ENCODE measurements around the gene L1CAM.

Gene L1CAM, protein sequence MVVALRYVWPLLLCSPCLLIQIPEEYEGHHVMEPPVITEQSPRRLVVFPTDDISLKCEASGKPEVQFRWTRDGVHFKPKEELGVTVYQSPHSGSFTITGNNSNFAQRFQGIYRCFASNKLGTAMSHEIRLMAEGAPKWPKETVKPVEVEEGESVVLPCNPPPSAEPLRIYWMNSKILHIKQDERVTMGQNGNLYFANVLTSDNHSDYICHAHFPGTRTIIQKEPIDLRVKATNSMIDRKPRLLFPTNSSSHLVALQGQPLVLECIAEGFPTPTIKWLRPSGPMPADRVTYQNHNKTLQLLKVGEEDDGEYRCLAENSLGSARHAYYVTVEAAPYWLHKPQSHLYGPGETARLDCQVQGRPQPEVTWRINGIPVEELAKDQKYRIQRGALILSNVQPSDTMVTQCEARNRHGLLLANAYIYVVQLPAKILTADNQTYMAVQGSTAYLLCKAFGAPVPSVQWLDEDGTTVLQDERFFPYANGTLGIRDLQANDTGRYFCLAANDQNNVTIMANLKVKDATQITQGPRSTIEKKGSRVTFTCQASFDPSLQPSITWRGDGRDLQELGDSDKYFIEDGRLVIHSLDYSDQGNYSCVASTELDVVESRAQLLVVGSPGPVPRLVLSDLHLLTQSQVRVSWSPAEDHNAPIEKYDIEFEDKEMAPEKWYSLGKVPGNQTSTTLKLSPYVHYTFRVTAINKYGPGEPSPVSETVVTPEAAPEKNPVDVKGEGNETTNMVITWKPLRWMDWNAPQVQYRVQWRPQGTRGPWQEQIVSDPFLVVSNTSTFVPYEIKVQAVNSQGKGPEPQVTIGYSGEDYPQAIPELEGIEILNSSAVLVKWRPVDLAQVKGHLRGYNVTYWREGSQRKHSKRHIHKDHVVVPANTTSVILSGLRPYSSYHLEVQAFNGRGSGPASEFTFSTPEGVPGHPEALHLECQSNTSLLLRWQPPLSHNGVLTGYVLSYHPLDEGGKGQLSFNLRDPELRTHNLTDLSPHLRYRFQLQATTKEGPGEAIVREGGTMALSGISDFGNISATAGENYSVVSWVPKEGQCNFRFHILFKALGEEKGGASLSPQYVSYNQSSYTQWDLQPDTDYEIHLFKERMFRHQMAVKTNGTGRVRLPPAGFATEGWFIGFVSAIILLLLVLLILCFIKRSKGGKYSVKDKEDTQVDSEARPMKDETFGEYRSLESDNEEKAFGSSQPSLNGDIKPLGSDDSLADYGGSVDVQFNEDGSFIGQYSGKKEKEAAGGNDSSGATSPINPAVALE
- 0.27 to 1.1 (median 0.51) reads per million in 4 donors for total RNA-seq

DNA sequence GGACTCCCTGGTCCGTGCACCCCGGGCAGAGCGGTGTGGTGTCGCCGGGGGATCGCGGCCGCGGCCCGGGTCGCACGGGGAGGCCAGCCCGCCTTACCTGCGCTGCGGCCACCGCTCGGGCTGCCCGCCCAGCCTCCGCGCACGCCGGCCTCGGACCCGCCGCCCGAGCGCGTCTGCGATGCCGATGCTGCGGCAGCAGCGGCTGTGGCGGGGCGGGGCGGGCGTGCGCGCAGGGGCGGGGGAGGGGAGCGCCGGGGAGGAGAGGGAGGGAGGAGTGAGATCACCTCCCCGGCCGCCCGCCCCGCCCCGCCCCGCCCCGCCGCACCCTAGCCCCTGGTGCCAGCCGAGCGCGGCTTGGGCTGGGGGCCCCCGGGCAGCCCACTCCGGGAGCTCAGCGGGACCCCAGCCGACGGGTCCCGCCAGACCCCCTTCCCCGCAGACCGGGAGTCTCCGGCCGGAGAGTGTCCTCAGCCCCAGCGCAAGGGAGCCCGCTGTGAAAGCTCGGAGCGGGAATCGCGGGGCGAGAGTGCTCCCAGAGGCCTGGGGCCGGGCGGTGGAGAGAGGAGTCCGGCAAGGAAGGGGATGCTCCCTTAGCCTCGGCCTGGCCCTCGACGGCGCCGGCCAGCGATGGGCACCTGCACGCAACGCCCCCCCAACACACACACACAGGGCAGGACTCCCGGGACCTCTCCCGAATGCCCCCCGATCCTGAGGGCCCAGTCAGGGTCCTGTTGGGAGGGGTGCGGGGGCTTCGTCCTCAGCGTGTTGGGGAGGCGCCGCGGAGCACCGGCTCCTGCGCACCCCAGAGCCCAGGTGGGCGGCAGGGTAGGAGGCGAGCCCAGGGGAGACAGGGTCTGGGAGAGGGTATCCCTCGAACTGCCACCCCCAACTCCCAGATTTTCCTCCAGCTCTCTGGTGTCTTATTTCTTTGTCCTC lies at the start of gene L1CAM:
TSS of gene L1CAM (minus strand) at position 206 of the 936 bp plus-strand sequence. CDS start 10,337 bp downstream, outside the sequence.
- peak in 1 of 5 donors; percentile 27 for DNase-seq

GRCh38 chrX:153935326-153935851 lies 49.4 kb upstream of the L1CAM start:
- DNase-seq = no peak

GRCh38 chrX:153934762-153935325 lies 48.9 kb upstream of the L1CAM start, which contains the start of gene NAA10:
Gene NAA10 (minus strand): TSS chrX:153935037. CDS start chrX:153934904, 133 bp downstream.
- peak in 4 of 5 donors; percentile 27 to 59 (median 50) for DNase-seq

DNA sequence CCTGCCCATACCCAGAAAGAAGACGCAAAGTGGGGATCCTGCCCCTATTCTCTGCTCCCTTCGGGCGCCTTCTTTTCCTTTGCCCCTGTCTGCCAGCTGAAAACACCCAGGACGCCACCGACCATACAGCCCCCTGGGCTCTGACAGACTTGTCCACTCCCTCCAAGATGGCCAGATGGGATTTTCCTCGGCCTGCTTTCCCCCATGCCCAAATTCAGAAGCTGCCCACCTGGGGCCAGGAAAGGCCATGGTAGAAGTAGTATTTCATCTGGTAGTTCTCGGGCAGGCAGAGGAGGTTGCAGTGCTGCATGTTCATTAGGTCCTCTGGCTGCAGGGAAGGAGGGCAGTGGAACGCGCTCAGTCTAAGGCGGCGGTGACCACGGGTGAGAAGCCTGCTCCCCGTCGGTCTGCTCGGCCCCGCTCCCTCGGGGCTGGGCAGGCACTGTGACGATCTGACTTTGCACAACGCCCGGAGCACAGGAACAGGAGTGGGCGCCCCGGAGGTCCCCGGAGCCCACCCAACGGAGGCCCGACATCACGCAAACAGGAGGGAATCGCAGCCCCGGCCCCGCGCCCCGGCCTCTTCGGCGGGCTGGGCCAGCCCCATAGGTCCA lies 48.3 kb upstream of the L1CAM start:
- no peak for DNase-seq

- DNase-seq = no peak
Measured at GRCh38 chrX:153933748-153934147, 47.8 kb upstream of the L1CAM start.

DNA sequence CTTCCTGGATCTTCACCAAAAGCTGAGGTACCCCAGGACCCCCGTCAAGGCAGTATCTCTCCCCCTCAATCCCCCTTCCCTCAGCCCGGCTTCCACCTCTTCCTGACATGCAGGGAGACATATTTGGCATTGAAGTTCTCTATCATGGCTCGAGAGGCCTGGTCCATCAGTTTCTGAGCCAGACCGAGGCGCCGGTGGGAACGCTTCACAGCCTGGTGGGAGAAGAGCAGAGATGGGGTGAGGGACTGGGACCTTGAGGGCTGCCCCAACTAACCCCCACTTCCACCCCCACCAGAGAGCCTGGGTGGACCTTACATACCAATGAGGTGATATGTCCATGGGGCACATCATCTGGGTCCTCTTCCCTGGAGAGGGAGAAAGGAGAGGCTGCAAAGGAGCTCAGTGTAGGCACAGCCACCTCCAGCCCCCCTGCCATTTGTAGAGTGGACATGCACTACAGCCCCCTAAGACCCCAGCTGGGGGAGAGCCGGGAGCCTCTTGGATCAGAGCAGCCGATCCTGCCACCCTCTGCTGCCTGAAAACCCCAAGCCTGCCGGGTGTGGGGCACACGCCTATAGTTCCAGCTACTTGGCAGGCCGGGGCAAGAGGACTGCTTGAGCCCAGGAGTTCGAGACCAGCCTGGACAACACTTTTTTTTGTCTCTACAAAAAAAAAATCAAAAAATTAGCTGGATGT lies 46.4 kb upstream of the L1CAM start:
- DNase-seq = no peak

DNA sequence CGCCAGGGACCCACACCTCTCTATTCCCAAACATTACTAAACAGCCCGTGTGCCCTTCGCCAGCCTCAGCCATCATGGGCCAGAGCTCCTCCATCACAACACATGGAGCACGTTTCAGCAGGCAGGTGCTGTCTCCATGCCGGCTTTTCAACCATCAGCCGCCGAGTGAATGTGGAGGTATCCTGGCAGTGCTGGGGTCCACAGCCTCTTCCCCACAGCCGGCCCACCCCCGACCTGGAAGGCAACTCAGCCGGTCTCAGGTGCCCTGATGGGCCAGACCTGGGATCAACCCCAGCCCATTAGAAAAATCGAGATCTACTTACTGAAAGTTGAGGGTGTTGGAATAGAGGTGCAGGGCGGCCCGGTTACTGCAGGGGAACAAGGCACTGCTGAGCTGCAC lies 45.8 kb upstream of the L1CAM start:
- DNase-seq = no peak

- no peak for DNase-seq
Measured at GRCh38 chrX:153931151-153931550, 45.2 kb upstream of the L1CAM start.

GRCh38 chrX:153930011-153930910 lies 44.3 kb upstream of the L1CAM start:
- no peak for DNase-seq

DNA sequence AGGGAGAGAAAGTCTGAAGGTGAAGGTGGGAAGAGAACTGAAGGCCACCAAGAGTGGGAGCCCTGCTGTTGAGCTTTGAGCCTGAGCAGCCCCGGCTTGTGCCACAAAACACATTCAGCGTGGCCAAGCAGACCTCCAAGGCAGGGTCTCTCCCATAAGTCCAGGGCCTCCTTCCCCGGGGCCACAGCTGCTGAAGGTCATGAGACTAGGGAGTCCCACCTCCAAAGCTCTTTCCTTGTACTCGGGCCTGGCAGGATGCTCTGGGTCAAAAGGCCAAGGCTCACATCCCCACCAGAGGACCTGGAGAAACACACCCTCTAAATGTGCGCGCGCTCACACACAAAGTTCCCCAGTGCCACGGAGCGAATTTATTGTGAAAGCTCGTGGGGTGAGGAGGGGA lies 43.6 kb upstream of the L1CAM start:
- DNase-seq = no peak

- no peak for DNase-seq
Measured at GRCh38 chrX:153928846-153929245, 42.9 kb upstream of the L1CAM start.

DNA sequence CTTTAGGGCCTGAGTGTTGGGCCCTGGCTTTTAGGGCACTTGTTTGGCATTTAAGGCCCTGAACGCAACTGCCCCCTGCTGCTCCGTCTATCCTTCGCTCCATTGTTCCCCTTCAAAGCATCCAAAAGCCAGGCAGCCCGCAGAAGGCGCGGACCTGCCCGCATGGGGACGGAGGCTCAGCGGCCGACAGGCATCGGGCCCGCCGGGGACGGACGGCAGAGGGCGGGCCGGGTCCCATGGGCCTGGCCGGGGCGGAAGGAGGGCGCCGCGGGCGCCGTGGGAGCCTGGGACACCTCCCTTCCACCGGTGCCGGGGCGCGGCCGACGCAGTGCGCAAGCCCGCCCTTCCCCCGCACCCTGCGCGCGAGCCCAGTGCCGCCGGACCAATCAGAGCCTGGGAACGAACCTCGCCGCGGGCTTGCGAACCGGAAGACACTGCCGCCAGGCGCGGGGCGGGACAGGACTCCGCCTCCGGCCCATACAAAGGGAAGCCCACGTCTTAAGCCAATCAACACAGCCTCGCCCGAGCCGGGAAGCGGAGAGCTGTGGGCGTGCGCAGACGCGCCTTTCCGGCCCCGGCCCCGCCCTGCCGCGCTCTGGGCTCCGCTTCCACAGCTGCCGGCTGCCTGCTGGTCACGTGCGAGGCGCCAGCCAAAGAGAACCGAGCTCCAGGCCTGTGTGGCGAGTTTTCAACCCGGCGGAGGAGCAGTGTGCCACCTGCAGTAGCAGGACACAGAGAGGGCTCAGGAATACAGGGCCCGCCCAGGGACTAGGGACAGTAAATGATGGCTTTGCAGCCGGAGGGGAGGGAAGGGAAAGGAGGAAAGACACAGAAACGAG lies 42.2 kb upstream of the L1CAM start:
- peak; percentile 87 to 99 (median 89) for DNase-seq

DNA sequence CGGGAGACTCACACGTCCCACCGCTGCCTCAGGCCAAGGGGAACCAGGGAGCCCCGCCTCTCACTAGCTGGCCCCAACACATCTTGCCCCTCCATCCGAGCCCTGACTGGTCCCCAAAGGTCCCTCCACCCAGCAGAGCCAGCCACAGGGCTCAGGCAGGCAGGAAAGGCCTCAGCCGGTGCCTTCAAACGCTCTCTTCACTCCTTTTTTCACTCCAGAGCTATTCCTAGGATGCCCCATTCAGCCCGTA lies 41.6 kb upstream of the L1CAM start:
- no peak for DNase-seq

GRCh38 chrX:153926858-153927671 lies 41.1 kb upstream of the L1CAM start:
- peak; percentile 61 to 92 (median 72) for DNase-seq

DNA sequence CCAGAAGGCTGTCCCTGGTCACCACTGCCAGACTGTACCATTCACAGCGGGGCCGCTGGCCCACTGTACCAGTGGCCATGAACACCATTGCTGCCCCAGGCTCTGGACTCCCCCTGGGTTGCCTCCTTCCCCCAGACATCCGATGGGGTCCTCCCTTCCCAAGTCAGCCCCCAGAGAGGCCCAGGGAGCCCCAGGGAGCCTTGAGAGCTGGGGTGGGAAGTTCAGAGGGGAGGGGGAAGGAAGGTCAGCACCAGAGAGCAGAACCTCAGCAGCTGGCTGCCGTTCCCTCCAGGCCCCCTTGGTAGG lies 40.5 kb upstream of the L1CAM start:
- no peak for DNase-seq

DNA sequence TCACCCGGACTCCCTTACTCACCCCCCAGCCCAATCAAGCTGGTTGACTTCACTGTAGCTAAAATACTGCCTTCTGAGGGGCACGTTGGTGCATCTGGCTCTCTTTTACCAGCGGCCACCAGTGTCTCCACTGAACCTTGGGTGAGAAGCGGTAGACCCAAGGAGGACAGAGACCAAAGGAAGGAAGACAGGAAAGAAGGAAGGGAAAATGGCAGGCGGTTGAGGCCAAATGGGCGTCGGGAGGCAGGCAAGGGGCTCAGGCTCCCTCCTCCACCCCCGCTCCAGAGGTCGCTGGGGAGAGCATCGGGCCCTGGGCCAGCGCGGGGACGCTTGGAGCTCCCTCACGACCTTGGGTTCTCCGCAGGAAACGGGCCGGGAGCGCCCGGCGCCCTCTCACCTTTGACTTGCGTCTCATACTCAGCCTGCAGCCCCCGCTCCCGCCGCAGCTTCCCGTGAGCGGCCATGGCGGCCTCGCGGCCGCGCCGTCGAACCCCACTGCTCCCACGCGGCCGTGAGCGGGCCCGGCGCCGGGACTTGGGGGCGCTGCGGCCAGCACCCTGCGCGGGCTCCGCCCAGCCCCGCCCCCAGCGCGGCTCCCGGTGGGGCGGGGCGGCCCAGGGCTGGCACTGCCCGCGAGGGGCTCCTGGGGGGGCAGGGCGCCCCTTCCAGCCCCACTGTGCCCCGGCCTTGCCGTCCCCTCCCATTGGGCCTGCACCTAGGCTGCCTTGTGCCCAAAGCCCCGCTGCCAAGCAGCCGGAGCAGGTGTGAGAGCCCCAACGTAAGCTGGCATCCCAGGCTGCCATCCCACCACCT lies 40.0 kb upstream of the L1CAM start, which contains the start of gene ARHGAP4:
TSS of gene ARHGAP4 (minus strand) at position 526 of the 813 bp plus-strand sequence. CDS start at position 464, 62 bp downstream.
- DNase-seq = peak in 2 of 5 donors; percentile 42 to 74

All from T-helper 1 cell (primary cell).